Ovary (tissue), 3 donors: ENCODE measurements around the gene CHL1.

ENCODE experiments used
- CTCF ChIP-seq, 3 donors: fragments of 450-650 bp in 2 of 3; fragments of 200-600 bp in 1 of 3; IDR thresholded peaks; one replicate each; pipeline versions ENCODE4 v1.5.1 to v1.8.0; 2016 to 2022; ENCODE audit warnings: antibody characterized with exemption in 3 of 3, mild to moderate bottlenecking in 1 of 3
- POLR2A ChIP-seq: fragments of 450-650 bp; IDR thresholded peaks from one replicate; pipeline ENCODE4 v1.6.1; 2017; ENCODE audit warnings: antibody characterized with exemption, mild to moderate bottlenecking, moderate library complexity
- donor health status: DM: no; HTN: no; CAD: no.

GRCh38 chr3:335240-335639 is 138.7 kb downstream of the CHL1 start:
- TF ChIP-seq POLR2A = no peak
- no peak for TF ChIP-seq CTCF (IDR thresholded peaks at IDR 0.05)
